Measurements from ENCODE around the gene PLCB2. TPM values are rescaled to one million over a fixed set of nuclear protein-coding genes. Genes with fewer than 3 reads are reported as not detected.

Gene PLCB2
- total and polyA plus RNA-seq, 9 of the 15 experiments (the other 6 are each of a cell fraction or from before 2014, with no cell fraction given) = 0.37 to 12.3 (median 8.0) TPM

DNA sequence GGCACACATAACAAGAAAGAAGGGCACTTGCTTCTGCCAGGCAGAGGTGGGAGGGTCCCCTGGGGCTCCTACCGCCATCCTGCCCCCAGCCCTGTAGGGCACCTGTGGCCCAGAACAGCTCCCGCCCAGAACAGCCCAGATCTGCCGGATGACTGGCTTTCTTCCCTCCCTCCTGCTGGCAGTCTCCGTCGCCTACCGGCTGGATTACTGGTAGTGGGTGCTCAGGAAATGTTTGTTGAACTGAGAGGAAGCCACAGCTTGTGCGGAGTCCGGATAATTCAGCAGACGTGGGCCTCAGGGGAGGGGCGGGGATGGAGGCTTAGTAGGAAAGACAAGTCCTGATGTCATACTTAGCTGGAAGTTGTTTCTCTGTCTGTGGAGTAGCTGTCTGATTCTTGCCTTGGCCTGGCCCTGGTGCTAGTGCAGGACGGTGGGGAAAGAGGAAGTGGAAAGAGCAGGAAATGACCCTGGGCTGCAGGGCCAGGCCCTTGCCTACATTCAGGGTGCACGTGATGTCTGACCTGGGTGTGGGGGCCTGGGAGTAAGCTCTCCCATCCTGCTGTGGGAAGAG, 26.3 kb upstream of the PLCB2 start (continued):
- TF ChIP-seq NR2C2 (CRISPR knock-in tag; IDR thresholded peaks at IDR 0.05) = no peak
- peak; percentile 79 for TF ChIP-seq NR2C2 (tag; IDR thresholded peaks at IDR 0.05)
- no peak for TF ChIP-seq NFATC3 (IDR thresholded peaks at IDR 0.05)
- TF ChIP-seq PHF8 (IDR thresholded peaks at IDR 0.05; ENCODE audit: borderline replicate concordance, low read length) = peak; percentile 30; the same call in 1 of the 2 replicates
- TF ChIP-seq, protein P1, sequence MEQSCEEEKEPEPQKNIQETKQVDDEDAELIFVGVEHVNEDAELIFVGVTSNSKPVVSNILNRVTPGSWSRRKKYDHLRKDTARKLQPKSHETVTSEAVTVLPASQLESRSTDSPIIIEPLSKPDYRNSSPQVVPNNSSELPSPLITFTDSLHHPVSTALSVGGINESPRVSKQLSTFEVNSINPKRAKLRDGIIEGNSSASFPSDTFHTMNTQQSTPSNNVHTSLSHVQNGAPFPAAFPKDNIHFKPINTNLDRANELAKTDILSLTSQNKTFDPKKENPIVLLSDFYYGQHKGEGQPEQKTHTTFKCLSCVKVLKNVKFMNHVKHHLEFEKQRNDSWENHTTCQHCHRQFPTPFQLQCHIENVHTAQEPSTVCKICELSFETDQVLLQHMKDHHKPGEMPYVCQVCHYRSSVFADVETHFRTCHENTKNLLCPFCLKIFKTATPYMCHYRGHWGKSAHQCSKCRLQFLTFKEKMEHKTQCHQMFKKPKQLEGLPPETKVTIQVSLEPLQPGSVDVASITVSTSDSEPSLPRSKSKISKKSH (CRISPR knock-in tag; IDR thresholded peaks at IDR 0.05) = no peak
- 0 out of 2 replicates have a peak, but pooled peaks have one; percentile 30 for TF ChIP-seq ARID1B (IDR thresholded peaks at IDR 0.05)
- TF ChIP-seq, protein P2, sequence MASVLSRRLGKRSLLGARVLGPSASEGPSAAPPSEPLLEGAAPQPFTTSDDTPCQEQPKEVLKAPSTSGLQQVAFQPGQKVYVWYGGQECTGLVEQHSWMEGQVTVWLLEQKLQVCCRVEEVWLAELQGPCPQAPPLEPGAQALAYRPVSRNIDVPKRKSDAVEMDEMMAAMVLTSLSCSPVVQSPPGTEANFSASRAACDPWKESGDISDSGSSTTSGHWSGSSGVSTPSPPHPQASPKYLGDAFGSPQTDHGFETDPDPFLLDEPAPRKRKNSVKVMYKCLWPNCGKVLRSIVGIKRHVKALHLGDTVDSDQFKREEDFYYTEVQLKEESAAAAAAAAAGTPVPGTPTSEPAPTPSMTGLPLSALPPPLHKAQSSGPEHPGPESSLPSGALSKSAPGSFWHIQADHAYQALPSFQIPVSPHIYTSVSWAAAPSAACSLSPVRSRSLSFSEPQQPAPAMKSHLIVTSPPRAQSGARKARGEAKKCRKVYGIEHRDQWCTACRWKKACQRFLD (CRISPR knock-in tag; IDR thresholded peaks at IDR 0.05) = peak; percentile 72; the same call in 1 of the 2 replicates
- TF ChIP-seq, protein P3, sequence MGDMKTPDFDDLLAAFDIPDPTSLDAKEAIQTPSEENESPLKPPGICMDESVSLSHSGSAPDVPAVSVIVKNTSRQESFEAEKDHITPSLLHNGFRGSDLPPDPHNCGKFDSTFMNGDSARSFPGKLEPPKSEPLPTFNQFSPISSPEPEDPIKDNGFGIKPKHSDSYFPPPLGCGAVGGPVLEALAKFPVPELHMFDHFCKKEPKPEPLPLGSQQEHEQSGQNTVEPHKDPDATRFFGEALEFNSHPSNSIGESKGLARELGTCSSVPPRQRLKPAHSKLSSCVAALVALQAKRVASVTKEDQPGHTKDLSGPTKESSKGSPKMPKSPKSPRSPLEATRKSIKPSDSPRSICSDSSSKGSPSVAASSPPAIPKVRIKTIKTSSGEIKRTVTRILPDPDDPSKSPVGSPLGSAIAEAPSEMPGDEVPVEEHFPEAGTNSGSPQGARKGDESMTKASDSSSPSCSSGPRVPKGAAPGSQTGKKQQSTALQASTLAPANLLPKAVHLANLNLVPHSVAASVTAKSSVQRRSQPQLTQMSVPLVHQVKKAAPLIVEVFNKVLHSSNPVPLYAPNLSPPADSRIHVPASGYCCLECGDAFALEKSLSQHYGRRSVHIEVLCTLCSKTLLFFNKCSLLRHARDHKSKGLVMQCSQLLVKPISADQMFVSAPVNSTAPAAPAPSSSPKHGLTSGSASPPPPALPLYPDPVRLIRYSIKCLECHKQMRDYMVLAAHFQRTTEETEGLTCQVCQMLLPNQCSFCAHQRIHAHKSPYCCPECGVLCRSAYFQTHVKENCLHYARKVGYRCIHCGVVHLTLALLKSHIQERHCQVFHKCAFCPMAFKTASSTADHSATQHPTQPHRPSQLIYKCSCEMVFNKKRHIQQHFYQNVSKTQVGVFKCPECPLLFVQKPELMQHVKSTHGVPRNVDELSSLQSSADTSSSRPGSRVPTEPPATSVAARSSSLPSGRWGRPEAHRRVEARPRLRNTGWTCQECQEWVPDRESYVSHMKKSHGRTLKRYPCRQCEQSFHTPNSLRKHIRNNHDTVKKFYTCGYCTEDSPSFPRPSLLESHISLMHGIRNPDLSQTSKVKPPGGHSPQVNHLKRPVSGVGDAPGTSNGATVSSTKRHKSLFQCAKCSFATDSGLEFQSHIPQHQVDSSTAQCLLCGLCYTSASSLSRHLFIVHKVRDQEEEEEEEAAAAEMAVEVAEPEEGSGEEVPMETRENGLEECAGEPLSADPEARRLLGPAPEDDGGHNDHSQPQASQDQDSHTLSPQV (IDR thresholded peaks at IDR 0.05) = 0 out of 2 replicates have a peak, but pooled peaks have one; percentile 40
- TF ChIP-seq, protein P4, sequence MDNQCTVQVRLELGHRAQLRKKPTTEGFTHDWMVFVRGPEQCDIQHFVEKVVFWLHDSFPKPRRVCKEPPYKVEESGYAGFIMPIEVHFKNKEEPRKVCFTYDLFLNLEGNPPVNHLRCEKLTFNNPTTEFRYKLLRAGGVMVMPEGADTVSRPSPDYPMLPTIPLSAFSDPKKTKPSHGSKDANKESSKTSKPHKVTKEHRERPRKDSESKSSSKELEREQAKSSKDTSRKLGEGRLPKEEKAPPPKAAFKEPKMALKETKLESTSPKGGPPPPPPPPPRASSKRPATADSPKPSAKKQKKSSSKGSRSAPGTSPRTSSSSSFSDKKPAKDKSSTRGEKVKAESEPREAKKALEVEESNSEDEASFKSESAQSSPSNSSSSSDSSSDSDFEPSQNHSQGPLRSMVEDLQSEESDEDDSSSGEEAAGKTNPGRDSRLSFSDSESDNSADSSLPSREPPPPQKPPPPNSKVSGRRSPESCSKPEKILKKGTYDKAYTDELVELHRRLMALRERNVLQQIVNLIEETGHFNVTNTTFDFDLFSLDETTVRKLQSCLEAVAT (IDR thresholded peaks at IDR 0.05) = no peak
